HEK293 (cell line): ENCODE data around the gene PROK1.

ENCODE experiments used
- ELK4 ChIP-seq: IDR thresholded peaks from 2 replicates; pipeline ENCODE4 v1.6.1; 2011; ENCODE audit warnings: mild to moderate bottlenecking, low read depth, low read length, borderline replicate concordance
- YY1 ChIP-seq: fragments of 450-650 bp; formaldehyde crosslinking; IDR thresholded peaks from 2 replicates; pipeline ENCODE4 v1.5.1; 2018; ENCODE audit warnings: missing biosample characterization, missing genetic modification characterization
- ZBTB11 ChIP-seq: fragments of 450-650 bp; formaldehyde crosslinking; conservative IDR thresholded peaks from 2 replicates; pipeline ENCODE4 v1.5.1; 2016; ENCODE audit warnings: low read depth, missing biosample characterization, missing genetic modification characterization
- ZNF274 ChIP-seq, 2 experiments: fragments of 200-500 bp in 1 of 2; fragments of 450-650 bp in 1 of 2; sonication (Bioruptor generic) in 1 of 2; formaldehyde crosslinking in 1 of 2; IDR thresholded peaks; 2 replicates each; pipeline versions ENCODE4 v1.5.1 to v1.6.1; 2014 to 2016; ENCODE audit warnings: borderline replicate concordance in 1 of 2, inconsistent platforms in 1 of 2, low read length in 1 of 2, missing biosample characterization in 1 of 2, missing genetic modification characterization in 1 of 2
- ZNF280C ChIP-seq: fragments of 450-650 bp; formaldehyde crosslinking; IDR thresholded peaks from 2 replicates; pipeline ENCODE4 v1.5.1; 2016; ENCODE audit warnings: missing biosample characterization, missing genetic modification characterization
- ZNF433 ChIP-seq: fragments of 450-650 bp; formaldehyde crosslinking; IDR thresholded peaks from 2 replicates; pipeline ENCODE4 v1.5.1; 2016; ENCODE audit warnings: missing biosample characterization, missing genetic modification characterization, low read depth
- ZNF626 ChIP-seq: fragments of 450-650 bp; sonication (Bioruptor Pico); formaldehyde crosslinking; IDR thresholded peaks from 2 replicates; pipeline ENCODE4 v1.5.1; 2018; ENCODE audit warnings: missing biosample characterization, missing genetic modification characterization, inconsistent platforms
- ZNF777 ChIP-seq: fragments of 450-650 bp; formaldehyde crosslinking; IDR thresholded peaks from 2 replicates; pipeline ENCODE4 v1.5.1; 2017; ENCODE audit warnings: missing biosample characterization, missing genetic modification characterization, borderline replicate concordance

GRCh38 chr1:110480356-110481096, 29.6 kb downstream of the PROK1 start:
- TF ChIP-seq ELK4 (no peak), ZBTB11 (tag by site-specific recombination) (no peak), ZNF433 (no peak), ZNF274 (IDR thresholded peaks at IDR 0.05; ENCODE audit: low read length) (no peak), ZNF274 (tag by site-specific recombination; IDR thresholded peaks at IDR 0.05; ENCODE audit: borderline replicate concordance) (no peak), ZNF626 (tag by site-specific recombination) (no peak), YY1 (no peak), ZNF280C (tag by site-specific recombination) (no peak), ZNF777 (tag by site-specific recombination) (no peak)
